Measurements from ENCODE around the gene FGF12.

FGF12 gene

GRCh38 chr3:192444096-192444790, 283.1 kb downstream of the FGF12 start:
- Histone ChIP-seq H3K36me3 (ENCODE audit: insufficient read depth, insufficient read length, low read length) (no peaks in the 10 kb centered on the region), H3K4me1 (ENCODE audit: insufficient read depth, insufficient read length) (no peaks in the 10 kb centered on the region), H3K9ac (ENCODE audit: insufficient read length, low read depth) (no peak overlapping the region), H3K27me3 (ENCODE audit: insufficient read depth, insufficient read length) (no peaks in the 10 kb centered on the region), H3K9me3 (ENCODE audit: insufficient read depth, low read length) (no peaks in the 10 kb centered on the region), H3K4me3 (ENCODE audit: insufficient read length, low read depth) (no peak overlapping the region)
- peak; percentile 72 for DNase-seq (ENCODE audit: low read depth, low spot score)
- TF ChIP-seq ZNF274 (IDR thresholded peaks at IDR 0.05; ENCODE audit: low read depth, low read length) = no peak
- TF ChIP-seq SUZ12 (IDR thresholded peaks at IDR 0.05; ENCODE audit: extremely low read depth, insufficient read depth, insufficient read length) = no peak
- TF ChIP-seq YY1 (IDR thresholded peaks at IDR 0.05; ENCODE audit: insufficient read depth, insufficient read length) = no peak

- Histone ChIP-seq H3K27me3 (ENCODE audit: insufficient read depth, insufficient read length) (no peaks in the 10 kb centered on the region), H3K4me1 (ENCODE audit: insufficient read depth, insufficient read length) (no peaks in the 10 kb centered on the region), H3K4me3 (ENCODE audit: insufficient read length, low read depth) (no peak overlapping the region), H3K36me3 (ENCODE audit: insufficient read depth, insufficient read length, low read length) (no peaks in the 10 kb centered on the region), H3K9ac (ENCODE audit: insufficient read length, low read depth) (no peak overlapping the region), H3K9me3 (ENCODE audit: insufficient read depth, low read length) (no peaks in the 10 kb centered on the region)
- TF ChIP-seq SUZ12 (IDR thresholded peaks at IDR 0.05; ENCODE audit: extremely low read depth, insufficient read depth, insufficient read length) (no peak), ZNF274 (IDR thresholded peaks at IDR 0.05; ENCODE audit: low read depth, low read length) (no peak), YY1 (IDR thresholded peaks at IDR 0.05; ENCODE audit: insufficient read depth, insufficient read length) (no peak)
- no peak for DNase-seq (ENCODE audit: low read depth, low spot score)
These were observed 292.1 kb downstream of the FGF12 start for GRCh38 chr3:192435241-192435640.

- Histone ChIP-seq H3K9ac (ENCODE audit: insufficient read length, low read depth) (no peak overlapping the region), H3K9me3 (ENCODE audit: insufficient read depth, low read length) (no peaks in the 10 kb centered on the region), H3K4me3 (ENCODE audit: insufficient read length, low read depth) (no peak overlapping the region), H3K36me3 (ENCODE audit: insufficient read depth, insufficient read length, low read length) (no peaks in the 10 kb centered on the region), H3K4me1 (ENCODE audit: insufficient read depth, insufficient read length) (no peaks in the 10 kb centered on the region), H3K27me3 (ENCODE audit: insufficient read depth, insufficient read length) (no peaks in the 10 kb centered on the region)
- no peak for TF ChIP-seq SUZ12 (IDR thresholded peaks at IDR 0.05; ENCODE audit: extremely low read depth, insufficient read depth, insufficient read length)
- no peak for TF ChIP-seq ZNF274 (IDR thresholded peaks at IDR 0.05; ENCODE audit: low read depth, low read length)
- TF ChIP-seq YY1 (IDR thresholded peaks at IDR 0.05; ENCODE audit: insufficient read depth, insufficient read length) = no peak
- DNase-seq (ENCODE audit: low read depth, low spot score) = no peak
These were observed 293.2 kb downstream of the FGF12 start for GRCh38 chr3:192434186-192434585.

- no peak overlapping the region for H3K9ac ChIP-seq (ENCODE audit: insufficient read length, low read depth)
- H3K27me3 ChIP-seq (ENCODE audit: insufficient read depth, insufficient read length) = no peaks in the 10 kb centered on the region
- TF ChIP-seq SUZ12 (IDR thresholded peaks at IDR 0.05; ENCODE audit: extremely low read depth, insufficient read depth, insufficient read length) (no peak), ZNF274 (IDR thresholded peaks at IDR 0.05; ENCODE audit: low read depth, low read length) (no peak), YY1 (IDR thresholded peaks at IDR 0.05; ENCODE audit: insufficient read depth, insufficient read length) (no peak)
- no peak overlapping the region for H3K4me3 ChIP-seq (ENCODE audit: insufficient read length, low read depth)
- H3K9me3 ChIP-seq (ENCODE audit: insufficient read depth, low read length) = no peaks in the 10 kb centered on the region
- DNase-seq (ENCODE audit: low read depth, low spot score) = no peak
- no peaks in the 10 kb centered on the region for H3K4me1 ChIP-seq (ENCODE audit: insufficient read depth, insufficient read length)
- H3K36me3 ChIP-seq (ENCODE audit: insufficient read depth, insufficient read length, low read length) = no peaks in the 10 kb centered on the region
These were observed 293.6 kb downstream of the FGF12 start for GRCh38 chr3:192433704-192434103.

GRCh38 chr3:192422997-192423342, 304.4 kb downstream of the FGF12 start:
- Histone ChIP-seq H3K9ac (ENCODE audit: insufficient read length, low read depth) (no peak overlapping the region), H3K4me1 (ENCODE audit: insufficient read depth, insufficient read length) (no peaks in the 10 kb centered on the region), H3K9me3 (ENCODE audit: insufficient read depth, low read length) (no peaks in the 10 kb centered on the region), H3K4me3 (ENCODE audit: insufficient read length, low read depth) (no peak overlapping the region), H3K36me3 (ENCODE audit: insufficient read depth, insufficient read length, low read length) (no peaks in the 10 kb centered on the region), H3K27me3 (ENCODE audit: insufficient read depth, insufficient read length) (no peaks in the 10 kb centered on the region)
- DNase-seq (ENCODE audit: low read depth, low spot score) = no peak
- TF ChIP-seq SUZ12 (IDR thresholded peaks at IDR 0.05; ENCODE audit: extremely low read depth, insufficient read depth, insufficient read length) (no peak), YY1 (IDR thresholded peaks at IDR 0.05; ENCODE audit: insufficient read depth, insufficient read length) (no peak), ZNF274 (IDR thresholded peaks at IDR 0.05; ENCODE audit: low read depth, low read length) (no peak)

- Histone ChIP-seq H3K9me3 (ENCODE audit: insufficient read depth, low read length) (no peaks in the 10 kb centered on the region), H3K36me3 (ENCODE audit: insufficient read depth, insufficient read length, low read length) (no peaks in the 10 kb centered on the region), H3K9ac (ENCODE audit: insufficient read length, low read depth) (no peak overlapping the region), H3K27me3 (ENCODE audit: insufficient read depth, insufficient read length) (no peaks in the 10 kb centered on the region), H3K4me1 (ENCODE audit: insufficient read depth, insufficient read length) (no peaks in the 10 kb centered on the region), H3K4me3 (ENCODE audit: insufficient read length, low read depth) (no peak overlapping the region)
- TF ChIP-seq SUZ12 (IDR thresholded peaks at IDR 0.05; ENCODE audit: extremely low read depth, insufficient read depth, insufficient read length) (no peak), ZNF274 (IDR thresholded peaks at IDR 0.05; ENCODE audit: low read depth, low read length) (no peak), YY1 (IDR thresholded peaks at IDR 0.05; ENCODE audit: insufficient read depth, insufficient read length) (no peak)
- DNase-seq (ENCODE audit: low read depth, low spot score) = no peak
These were observed 304.9 kb downstream of the FGF12 start for GRCh38 chr3:192422321-192422996.

GRCh38 chr3:192419312-192419711, 308.0 kb downstream of the FGF12 start:
- no peaks in the 10 kb centered on the region for H3K9me3 ChIP-seq (ENCODE audit: insufficient read depth, low read length)
- no peak overlapping the region for H3K4me3 ChIP-seq (ENCODE audit: insufficient read length, low read depth)
- H3K4me1 ChIP-seq (ENCODE audit: insufficient read depth, insufficient read length) = no peaks in the 10 kb centered on the region
- H3K27me3 ChIP-seq (ENCODE audit: insufficient read depth, insufficient read length) = no peaks in the 10 kb centered on the region
- TF ChIP-seq ZNF274 (IDR thresholded peaks at IDR 0.05; ENCODE audit: low read depth, low read length) = no peak
- TF ChIP-seq YY1 (IDR thresholded peaks at IDR 0.05; ENCODE audit: insufficient read depth, insufficient read length) = no peak
- no peak for TF ChIP-seq SUZ12 (IDR thresholded peaks at IDR 0.05; ENCODE audit: extremely low read depth, insufficient read depth, insufficient read length)
- no peak overlapping the region for H3K9ac ChIP-seq (ENCODE audit: insufficient read length, low read depth)
- no peak for DNase-seq (ENCODE audit: low read depth, low spot score)
- H3K36me3 ChIP-seq (ENCODE audit: insufficient read depth, insufficient read length, low read length) = no peaks in the 10 kb centered on the region
